ENCODE data around the gene GOLGA8J. TPM values are rescaled to one million over a fixed set of nuclear protein-coding genes. Genes with fewer than 3 reads are reported as not detected.
"Not testable (repeated sequence)": the region's sequence is repeated elsewhere in the genome, so short reads cannot be mapped to it uniquely, and the experiment has no call there.

Gene GOLGA8J
- under 1 TPM in 1 of 3 donors, not detected in 2; 0.29 TPM for total RNA-seq
- long read RNA-seq, donor 1: 0 reads
- long read RNA-seq, donor 2: 0 reads

- DNase-seq; H3K36me3 ChIP-seq (ENCODE audit: low read depth); H3K9me3 ChIP-seq; intact Hi-C loops (cut with DNase I, micrococcal nuclease); H3K4me3 ChIP-seq; H3K4me1 ChIP-seq (ENCODE audit: low read depth); ATAC-seq: not testable (repeated sequence)
Observed at GRCh38 chr15:30082655-30083054, at the start of gene GOLGA8J. Gene GOLGA8J (plus strand): TSS chr15:30082955. CDS start chr15:30083053, 98 bp downstream.

DNA sequence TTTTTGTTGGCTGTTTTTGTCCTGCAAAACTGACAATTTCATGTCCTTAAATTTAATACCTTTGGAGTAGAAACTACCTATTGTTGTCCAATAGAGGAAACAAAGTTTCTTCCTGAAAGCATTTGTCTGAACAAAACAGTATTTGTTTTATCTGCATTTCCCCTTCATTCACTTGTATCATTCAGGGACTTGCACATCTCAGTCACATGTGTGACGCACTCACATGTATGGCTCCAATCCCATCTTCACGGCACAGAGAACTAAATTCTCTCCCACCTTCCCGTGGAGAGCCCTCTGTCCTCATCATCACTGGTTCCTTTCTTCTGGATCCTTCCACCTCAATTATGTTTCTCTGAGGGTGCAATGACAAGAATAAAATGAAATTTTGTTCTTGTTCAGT is 49.5 kb upstream of the GOLGA8J start:
- no peak overlapping the region for H3K4me3 ChIP-seq
- intact Hi-C loops (cut with DNase I, micrococcal nuclease): no loop called here
- ATAC-seq (no peak), DNase-seq (no peak)
- no peaks in the 10 kb centered on the region for H3K36me3 ChIP-seq (ENCODE audit: low read depth)
- H3K4me1 ChIP-seq (ENCODE audit: low read depth): no peaks in the 10 kb centered on the region
- H3K9me3 ChIP-seq: no peaks in the 10 kb centered on the region
- TF ChIP-seq, protein P1, sequence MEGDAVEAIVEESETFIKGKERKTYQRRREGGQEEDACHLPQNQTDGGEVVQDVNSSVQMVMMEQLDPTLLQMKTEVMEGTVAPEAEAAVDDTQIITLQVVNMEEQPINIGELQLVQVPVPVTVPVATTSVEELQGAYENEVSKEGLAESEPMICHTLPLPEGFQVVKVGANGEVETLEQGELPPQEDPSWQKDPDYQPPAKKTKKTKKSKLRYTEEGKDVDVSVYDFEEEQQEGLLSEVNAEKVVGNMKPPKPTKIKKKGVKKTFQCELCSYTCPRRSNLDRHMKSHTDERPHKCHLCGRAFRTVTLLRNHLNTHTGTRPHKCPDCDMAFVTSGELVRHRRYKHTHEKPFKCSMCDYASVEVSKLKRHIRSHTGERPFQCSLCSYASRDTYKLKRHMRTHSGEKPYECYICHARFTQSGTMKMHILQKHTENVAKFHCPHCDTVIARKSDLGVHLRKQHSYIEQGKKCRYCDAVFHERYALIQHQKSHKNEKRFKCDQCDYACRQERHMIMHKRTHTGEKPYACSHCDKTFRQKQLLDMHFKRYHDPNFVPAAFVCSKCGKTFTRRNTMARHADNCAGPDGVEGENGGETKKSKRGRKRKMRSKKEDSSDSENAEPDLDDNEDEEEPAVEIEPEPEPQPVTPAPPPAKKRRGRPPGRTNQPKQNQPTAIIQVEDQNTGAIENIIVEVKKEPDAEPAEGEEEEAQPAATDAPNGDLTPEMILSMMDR (IDR thresholded peaks at IDR 0.05): no peak

GRCh38 chr15:30033763-30034162 is 49.0 kb upstream of the GOLGA8J start:
- H3K4me1 ChIP-seq (ENCODE audit: low read depth): no peaks in the 10 kb centered on the region
- no peak overlapping the region for H3K4me3 ChIP-seq
- no peaks in the 10 kb centered on the region for H3K9me3 ChIP-seq
- no peaks in the 10 kb centered on the region for H3K36me3 ChIP-seq (ENCODE audit: low read depth)
- TF ChIP-seq, protein P1 (IDR thresholded peaks at IDR 0.05): no peak
- ATAC-seq: no peak
- DNase-seq: no peak
- intact Hi-C loops (cut with DNase I, micrococcal nuclease): no loop called here

DNA sequence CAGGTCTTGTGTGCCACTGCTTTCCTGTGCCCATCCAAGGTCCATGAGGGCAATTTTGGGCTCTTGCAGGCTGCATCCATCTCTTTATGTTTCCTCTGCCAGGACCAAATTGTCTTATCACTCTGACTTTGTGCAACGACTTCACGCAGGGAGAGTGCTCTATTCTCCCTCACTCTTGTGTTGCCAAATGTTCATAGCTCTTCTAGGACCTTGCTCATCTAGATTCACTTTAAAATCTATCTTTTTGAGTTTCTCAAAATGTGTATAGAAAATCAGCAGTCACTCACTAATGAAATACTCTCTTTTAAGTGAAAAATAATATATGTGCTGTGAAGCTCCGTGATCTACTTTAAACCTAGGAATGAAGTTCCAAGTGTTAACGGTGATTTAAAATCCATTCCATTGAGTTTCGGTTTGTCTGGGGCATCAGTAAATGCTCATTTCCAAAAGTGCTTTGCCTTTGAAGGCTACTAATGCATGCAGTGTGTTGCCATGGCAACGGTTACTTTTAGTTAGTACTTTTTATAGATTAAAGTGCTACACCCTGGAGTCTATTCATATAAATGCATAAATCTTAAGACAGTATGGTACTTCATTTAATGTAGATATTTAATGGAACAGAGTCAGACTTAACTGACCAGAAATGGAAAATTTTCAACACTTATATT is 46.6 kb upstream of the GOLGA8J start:
- TF ChIP-seq, protein P1 (IDR thresholded peaks at IDR 0.05): no peak
- intact Hi-C loops (cut with DNase I, micrococcal nuclease): no loop called here
- H3K4me3 ChIP-seq: no peak overlapping the region
- H3K4me1 ChIP-seq (ENCODE audit: low read depth): no peaks in the 10 kb centered on the region
- DNase-seq: no peak
- no peaks in the 10 kb centered on the region for H3K36me3 ChIP-seq (ENCODE audit: low read depth)
- ATAC-seq: no peak
- no peaks in the 10 kb centered on the region for H3K9me3 ChIP-seq

DNA sequence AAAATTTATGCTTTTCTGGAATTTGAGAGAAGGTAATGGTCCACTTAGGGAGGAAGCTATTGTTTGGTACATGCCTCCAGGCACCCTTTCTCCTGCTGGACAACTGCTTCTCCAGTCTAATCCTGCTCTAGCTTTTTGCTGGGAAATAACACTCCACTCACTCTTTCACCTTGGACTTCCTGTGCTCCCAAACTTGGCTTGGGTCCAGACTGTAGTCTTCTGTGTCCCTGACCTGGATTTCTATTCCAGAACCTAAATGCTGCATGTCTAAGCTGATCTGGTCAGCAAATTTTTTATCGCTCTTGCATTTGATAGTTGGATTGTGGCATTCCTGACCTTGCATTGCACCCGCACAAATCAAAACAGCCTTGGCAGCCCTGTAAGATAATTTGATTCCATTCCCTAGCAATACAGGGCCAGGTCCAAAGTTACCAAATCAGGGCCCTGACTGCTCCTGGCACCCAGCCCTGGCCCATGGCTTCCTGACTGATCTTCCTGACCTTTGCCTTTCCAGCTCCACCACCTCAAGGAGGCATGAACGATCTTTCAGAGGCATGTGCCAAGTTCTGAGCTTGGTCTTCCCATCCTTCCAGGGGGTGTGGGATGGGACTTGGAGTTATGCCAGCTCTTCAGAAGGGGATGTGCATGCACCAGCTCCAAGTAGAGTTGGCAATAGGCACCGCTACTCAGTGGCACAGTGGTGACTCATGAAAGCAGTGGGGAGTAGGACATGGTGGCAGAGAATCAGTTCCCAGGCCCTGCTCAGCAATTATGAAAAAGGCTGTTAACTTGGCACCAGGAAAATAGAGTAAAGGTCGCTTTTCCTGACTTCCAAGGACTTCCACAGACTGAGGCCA is 43.9 kb upstream of the GOLGA8J start:
- Histone ChIP-seq H3K4me1 (ENCODE audit: low read depth) (no peaks in the 10 kb centered on the region), H3K9me3 (no peaks in the 10 kb centered on the region), H3K36me3 (ENCODE audit: low read depth) (no peaks in the 10 kb centered on the region), H3K4me3 (no peak overlapping the region)
- peak in 2 of 3 donors; percentile 51 to 65 for DNase-seq
- TF ChIP-seq, protein P1 (IDR thresholded peaks at IDR 0.05): no peak
- intact Hi-C loops (cut with DNase I, micrococcal nuclease): no loop called here
- peak; percentile 60 for ATAC-seq

DNA sequence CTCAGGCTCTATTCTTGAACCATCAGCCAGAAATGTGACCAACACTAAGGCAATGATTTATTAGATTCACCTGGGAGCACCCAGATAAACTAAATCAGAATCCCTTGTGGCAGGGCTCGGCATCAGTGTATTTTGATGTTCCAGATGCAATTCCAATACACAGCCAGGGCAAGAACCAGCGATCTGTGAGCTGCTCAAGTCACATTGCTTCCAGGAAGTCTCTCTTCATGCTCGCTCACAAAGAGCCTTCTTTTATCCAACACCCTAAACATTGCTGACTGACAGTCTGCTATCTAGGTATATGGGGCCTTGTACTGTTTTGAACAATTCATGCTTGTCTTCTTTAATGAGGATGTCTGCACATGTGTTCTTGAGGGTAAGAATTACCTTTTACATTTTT is 40.9 kb upstream of the GOLGA8J start:
- TF ChIP-seq, protein P1 (IDR thresholded peaks at IDR 0.05): no peak
- Histone ChIP-seq H3K4me1 (ENCODE audit: low read depth) (no peaks in the 10 kb centered on the region), H3K4me3 (no peak overlapping the region), H3K9me3 (no peaks in the 10 kb centered on the region), H3K36me3 (ENCODE audit: low read depth) (no peaks in the 10 kb centered on the region)
- intact Hi-C loops (cut with DNase I, micrococcal nuclease): no loop called here
- ATAC-seq (no peak), DNase-seq (no peak)
